ENCODE data around the gene RPL22. TPM values are rescaled to one million over a fixed set of nuclear protein-coding genes. Genes with fewer than 3 reads are reported as not detected.

Gene RPL22
- polyA plus RNA-seq, 3 donors, result 62.6 to 97.2 (median 65.6) TPM

DNA sequence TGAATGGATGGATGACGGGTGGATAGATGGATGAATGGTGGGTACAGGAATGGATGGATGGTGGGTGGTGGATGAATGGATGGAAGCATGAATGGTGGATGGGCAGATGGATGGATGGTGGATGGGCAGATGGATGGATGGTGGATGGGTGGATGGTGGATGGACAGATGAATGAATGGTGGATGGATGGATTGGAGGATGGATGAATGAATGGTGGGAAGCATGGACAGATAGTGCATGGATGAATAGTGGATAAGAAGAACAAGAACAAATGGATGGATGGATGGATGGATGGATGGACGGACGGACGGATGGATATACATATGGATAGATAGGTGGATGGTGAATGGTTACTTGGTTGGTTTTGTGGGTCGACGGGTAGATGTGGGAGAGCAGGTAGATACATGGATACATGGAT is 24.0 kb downstream of the RPL22 start:
- H3K9me3 ChIP-seq (replicated peaks in 1 of 2; ENCODE audit: control insufficient read depth in 1 of 2, insufficient read depth in 1 of 2, low read length in 2 of 2), result no peaks in the 10 kb centered on the region
- H3K36me3 Mint-ChIP-seq, result peaks cover 0 to 1% of the 10 kb centered on the region in 2 donors
- H2AFZ ChIP-seq (ENCODE audit: insufficient read depth, low read depth, low read length, poor library complexity, severe bottlenecking), result no peak overlapping the region
- H3K27me3 ChIP-seq (ENCODE audit: control insufficient read depth in 2 of 2, insufficient read depth in 2 of 2, low read length in 2 of 2), result peaks cover 4 to 37% of the 10 kb centered on the region in 2 donors
- H3K27me3 Mint-ChIP-seq (ENCODE audit: low read depth in 3 of 3), result peaks cover 24 to 39% (median 31%) of the 10 kb centered on the region in 3 donors
- peaks cover 0 to 6% (median 2%) of the 10 kb centered on the region in 7 donors for H3K9me3 Mint-ChIP-seq
- TF ChIP-seq, protein P1, sequence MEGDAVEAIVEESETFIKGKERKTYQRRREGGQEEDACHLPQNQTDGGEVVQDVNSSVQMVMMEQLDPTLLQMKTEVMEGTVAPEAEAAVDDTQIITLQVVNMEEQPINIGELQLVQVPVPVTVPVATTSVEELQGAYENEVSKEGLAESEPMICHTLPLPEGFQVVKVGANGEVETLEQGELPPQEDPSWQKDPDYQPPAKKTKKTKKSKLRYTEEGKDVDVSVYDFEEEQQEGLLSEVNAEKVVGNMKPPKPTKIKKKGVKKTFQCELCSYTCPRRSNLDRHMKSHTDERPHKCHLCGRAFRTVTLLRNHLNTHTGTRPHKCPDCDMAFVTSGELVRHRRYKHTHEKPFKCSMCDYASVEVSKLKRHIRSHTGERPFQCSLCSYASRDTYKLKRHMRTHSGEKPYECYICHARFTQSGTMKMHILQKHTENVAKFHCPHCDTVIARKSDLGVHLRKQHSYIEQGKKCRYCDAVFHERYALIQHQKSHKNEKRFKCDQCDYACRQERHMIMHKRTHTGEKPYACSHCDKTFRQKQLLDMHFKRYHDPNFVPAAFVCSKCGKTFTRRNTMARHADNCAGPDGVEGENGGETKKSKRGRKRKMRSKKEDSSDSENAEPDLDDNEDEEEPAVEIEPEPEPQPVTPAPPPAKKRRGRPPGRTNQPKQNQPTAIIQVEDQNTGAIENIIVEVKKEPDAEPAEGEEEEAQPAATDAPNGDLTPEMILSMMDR (IDR thresholded peaks at IDR 0.05), result no peak
- H3K4me3 ChIP-seq (replicated peaks in 1 of 3; ENCODE audit: low read depth in 2 of 3, low read length in 3 of 3), result no peak overlapping the region
- no peak overlapping the region for H3K4me3 Mint-ChIP-seq
- H3K4me2 ChIP-seq (replicated peaks; ENCODE audit: extremely low read depth, low read length, poor library complexity, severe bottlenecking), result no peak overlapping the region
- H3K27ac ChIP-seq (ENCODE audit: low read depth in 1 of 2, low read length in 2 of 2), result no peak overlapping the region
- no peak overlapping the region for H3K9ac ChIP-seq (ENCODE audit: insufficient read depth, low read length, poor library complexity, severe bottlenecking)
- H3K36me3 ChIP-seq (replicated peaks in 1 of 2; ENCODE audit: control insufficient read depth in 1 of 2, insufficient read depth in 2 of 2, low read length in 2 of 2), result no peaks in the 10 kb centered on the region
- no peak overlapping the region for H3K27ac Mint-ChIP-seq
- peaks cover 9 to 12% of the 10 kb centered on the region in 2 donors for H3K4me1 ChIP-seq (ENCODE audit: control insufficient read depth in 1 of 2, insufficient read depth in 2 of 2, low read length in 2 of 2)
- no peaks in the 10 kb centered on the region for H4K20me1 ChIP-seq (ENCODE audit: insufficient read depth, low read length)
- WGBS (ENCODE audit: insufficient coverage), result 83% methylated on average over 6 of the region's 6 CpGs
- no peaks in the 10 kb centered on the region for H3K79me2 ChIP-seq (ENCODE audit: insufficient read depth, low read length)
- no peak for DNase-seq
- intact Hi-C loops (cut with micrococcal nuclease), result no loop called here
- peaks cover 11% of the 10 kb centered on the region for H3K4me1 Mint-ChIP-seq

DNA sequence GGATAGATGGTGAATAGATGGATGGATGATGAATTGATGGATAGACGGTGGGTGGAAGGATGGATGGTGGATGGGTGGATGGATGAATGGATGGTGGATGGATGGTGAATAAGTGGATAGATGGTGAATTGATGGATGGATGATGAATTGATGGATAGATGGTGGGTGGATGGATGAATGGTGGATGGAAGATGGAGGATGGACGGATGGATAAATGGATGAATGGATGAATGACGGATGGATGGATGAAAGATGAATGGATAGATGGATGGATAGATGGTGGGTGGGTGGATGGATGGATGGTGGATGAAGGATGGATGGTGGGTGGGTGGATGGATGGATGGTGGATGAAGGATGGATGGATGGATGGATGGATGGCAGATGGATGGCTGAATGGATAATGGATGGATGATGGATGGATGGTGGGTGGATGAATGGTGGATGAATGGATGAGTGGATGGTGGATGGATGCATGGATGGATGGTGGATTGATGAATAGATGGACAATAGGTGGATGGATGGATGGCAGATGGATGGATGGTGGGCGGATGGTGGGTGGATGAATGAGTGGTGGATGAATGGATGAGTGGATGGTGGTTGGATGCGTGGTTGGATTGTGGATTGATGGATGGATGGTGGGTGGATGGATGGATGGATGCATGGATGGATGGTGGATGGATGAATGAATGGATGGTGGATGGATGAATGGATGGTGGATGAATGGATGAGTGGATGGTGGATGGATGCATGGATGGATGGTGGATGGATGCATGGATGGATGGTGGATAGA is 24.6 kb downstream of the RPL22 start:
- no peaks in the 10 kb centered on the region for H3K9me3 ChIP-seq (replicated peaks in 1 of 2; ENCODE audit: control insufficient read depth in 1 of 2, insufficient read depth in 1 of 2, low read length in 2 of 2)
- intact Hi-C loops (cut with micrococcal nuclease), result no loop called here
- H3K4me1 ChIP-seq (ENCODE audit: control insufficient read depth in 1 of 2, insufficient read depth in 2 of 2, low read length in 2 of 2), result peaks cover 11 to 15% of the 10 kb centered on the region in 2 donors
- H3K4me1 Mint-ChIP-seq, result peaks cover 11% of the 10 kb centered on the region
- H2AFZ ChIP-seq (ENCODE audit: insufficient read depth, low read depth, low read length, poor library complexity, severe bottlenecking), result no peak overlapping the region
- H3K4me2 ChIP-seq (replicated peaks; ENCODE audit: extremely low read depth, low read length, poor library complexity, severe bottlenecking), result no peak overlapping the region
- no peaks in the 10 kb centered on the region for H4K20me1 ChIP-seq (ENCODE audit: insufficient read depth, low read length)
- peaks cover 4 to 35% of the 10 kb centered on the region in 2 donors for H3K27me3 ChIP-seq (ENCODE audit: control insufficient read depth in 2 of 2, insufficient read depth in 2 of 2, low read length in 2 of 2)
- DNase-seq, result no peak
- no peak overlapping the region for H3K27ac Mint-ChIP-seq
- H3K9ac ChIP-seq (ENCODE audit: insufficient read depth, low read length, poor library complexity, severe bottlenecking), result no peak overlapping the region
- H3K9me3 Mint-ChIP-seq, result peaks cover 0 to 6% (median 2%) of the 10 kb centered on the region in 7 donors
- peaks cover 24 to 37% (median 31%) of the 10 kb centered on the region in 3 donors for H3K27me3 Mint-ChIP-seq (ENCODE audit: low read depth in 3 of 3)
- no peak overlapping the region for H3K4me3 Mint-ChIP-seq
- H3K79me2 ChIP-seq (ENCODE audit: insufficient read depth, low read length), result no peaks in the 10 kb centered on the region
- 98% methylated on average over 5 of the region's 5 CpGs for WGBS (ENCODE audit: insufficient coverage)
- no peaks in the 10 kb centered on the region for H3K36me3 ChIP-seq (replicated peaks in 1 of 2; ENCODE audit: control insufficient read depth in 1 of 2, insufficient read depth in 2 of 2, low read length in 2 of 2)
- no peak overlapping the region for H3K4me3 ChIP-seq (replicated peaks in 1 of 3; ENCODE audit: low read depth in 2 of 3, low read length in 3 of 3)
- TF ChIP-seq, protein P1 (IDR thresholded peaks at IDR 0.05), result no peak
- no peak overlapping the region for H3K27ac ChIP-seq (ENCODE audit: low read depth in 1 of 2, low read length in 2 of 2)
- peaks cover 0 to 1% of the 10 kb centered on the region in 2 donors for H3K36me3 Mint-ChIP-seq
